GM12878 (cell line): Measurements from ENCODE around the gene SORCS1. TPM values are rescaled to one million over a fixed set of nuclear protein-coding genes. Genes with fewer than 3 reads are reported as not detected.

Source experiments
- ATAC-seq: fragments of 200-7000 bp; cut with Tn5 transposase; 3 replicates; pipeline ENCODE4 v1.9.1; 2020; ENCODE audit warnings: mild to moderate bottlenecking, moderate library complexity
- BruUV-seq: library from RNA; stranded (reverse); fragments of 400-500 nt; replicated peaks from 2 replicates; lab custom pipeline; 2021; lab: Mats Ljungman, UMichigan
- CTCF ChIA-PET: fragments of 300-600 bp; sonication (Branson Sonifier 250); formaldehyde crosslinking; extraction: SDS; loops from one replicate; lab custom pipeline; 2021; ENCODE audit warnings: inconsistent platforms; lab: Yijun Ruan, JAX
- POLR2A ChIA-PET: fragments of 350-600 bp; formaldehyde crosslinking; extraction: SDS; loops from one replicate; lab custom pipeline; 2021; ENCODE audit warnings: inconsistent platforms; lab: Charles Lee
- RAD21 ChIA-PET: fragments of 300-600 bp; sonication (Branson Sonifier 250); formaldehyde crosslinking; loops from one replicate; lab custom pipeline; 2023; ENCODE audit warnings: antibody characterized with exemption; ENCODE audit not compliant: unreplicated experiment; lab: Charles Lee
- SMC1A ChIA-PET: fragments of 300-600 bp; sonication (Branson Sonifier 250); formaldehyde crosslinking; loops from one replicate; lab custom pipeline; 2023; ENCODE audit not compliant: unreplicated experiment, uncharacterized antibody; lab: Charles Lee
- DNase-seq: peaks from one replicate; pipeline ENCODE4 v3.0.0-alpha.2; 2011; ENCODE audit warnings: low read depth, low spot score
- FAIRE-seq: peaks from 3 replicates; lab custom pipeline; 2011; peaks lifted over from hg19 to GRCh38; lab: Jason Lieb, UNC
- H2AFZ ChIP-seq: 2 replicates; pipeline ENCODE4 v1.6.0; 2011; ENCODE audit warnings: low read depth, low read length, control low read depth; ENCODE audit not compliant: control insufficient read depth
- H3K27ac ChIP-seq: 2 replicates; pipeline ENCODE4 v1.5.1; 2011; ENCODE audit warnings: control low read depth; ENCODE audit not compliant: control insufficient read depth, insufficient read depth
- H3K27me3 ChIP-seq, 2 experiments: replicated peaks in 1 of 2; 2 replicates each; pipeline versions ENCODE4 v1.6.0 to v1.6.1; 2011; ENCODE audit warnings: low read length in 1 of 2; ENCODE audit not compliant: control insufficient read depth in 2 of 2, insufficient read depth in 2 of 2
- H3K36me3 ChIP-seq, 2 experiments: 2 replicates each; pipeline ENCODE4 v1.5.1; 2011; ENCODE audit warnings: low read length in 1 of 2; ENCODE audit not compliant: control insufficient read depth in 2 of 2, insufficient read depth in 2 of 2
- H3K4me1 ChIP-seq: 2 replicates; pipeline ENCODE4 v1.6.1; 2011; ENCODE audit warnings: mild to moderate bottlenecking, low read length, moderate library complexity, mixed read lengths; ENCODE audit not compliant: control insufficient read depth, insufficient read depth
- H3K4me2 ChIP-seq: 2 replicates; pipeline ENCODE4 v1.6.0; 2011; ENCODE audit warnings: control low read depth; ENCODE audit not compliant: control insufficient read depth, insufficient read depth
- H3K4me3 ChIP-seq: fragments of 200-600 bp; sonication (generic); 2 replicates; pipeline ENCODE4 v1.5.1; 2016
- H3K79me2 ChIP-seq: 2 replicates; pipeline ENCODE4 v1.6.0; 2011; ENCODE audit warnings: low read length; ENCODE audit not compliant: control insufficient read depth, insufficient read depth
- H3K9ac ChIP-seq: 2 replicates; pipeline ENCODE4 v1.8.0; 2011; ENCODE audit warnings: low read length, control low read depth, mixed read lengths; ENCODE audit not compliant: control insufficient read depth, insufficient read depth
- H3K9me3 ChIP-seq: replicated peaks from 3 replicates; pipeline ENCODE4 v1.5.1; 2011; ENCODE audit warnings: mild to moderate bottlenecking, low read length; ENCODE audit not compliant: control insufficient read depth, insufficient read depth
- H4K20me1 ChIP-seq: 2 replicates; pipeline ENCODE4 v1.6.0; 2011; ENCODE audit not compliant: control insufficient read depth, insufficient read depth
- BMI1 ChIP-seq: fragments of 450-650 bp; IDR thresholded peaks from 2 replicates; pipeline ENCODE4 v1.6.1; 2016; ENCODE audit warnings: mild to moderate bottlenecking, moderate library complexity, borderline replicate concordance
- CTCF ChIP-seq, 3 experiments: IDR thresholded peaks in 2 of 3; conservative IDR thresholded peaks in 1 of 3; 2 replicates each; pipeline ENCODE4 v1.5.1; 2011; ENCODE audit warnings: low read depth in 3 of 3, low read length in 3 of 3, mild to moderate bottlenecking in 3 of 3, control low read depth in 2 of 3, moderate library complexity in 2 of 3, inconsistent platforms in 1 of 3, mixed read lengths in 1 of 3; ENCODE audit not compliant: control insufficient read depth in 2 of 3, insufficient read depth in 1 of 3; ENCODE audit errors: extremely low read depth in 1 of 3
- HDGF ChIP-seq: fragments of 450-650 bp; IDR thresholded peaks from 2 replicates; pipeline ENCODE4 v1.6.1; 2016; ENCODE audit warnings: antibody characterized with exemption
- RAD21 ChIP-seq: IDR thresholded peaks from 2 replicates; pipeline ENCODE4 v1.6.1; 2011; ENCODE audit warnings: mild to moderate bottlenecking, low read depth, low read length, moderate library complexity; ENCODE audit not compliant: insufficient read depth
- WGBS: methylation state at CpG from one replicate; pipeline ENCODE4 v1.1.6; 2016; ENCODE audit warnings: low lambda C conversion rate; ENCODE audit not compliant: insufficient replicate concordance, insufficient coverage; ENCODE audit errors: missing lambda C conversion rate; 5-methylcytosine and 5-hydroxymethylcytosine counted together
- in situ Hi-C: fragments of 300-500 bp; cut with MboI; formaldehyde crosslinking; loops from 9 replicates; pipeline ENCODE4 v1.14.3; 2018; ENCODE audit warnings: mixed read lengths
- intact Hi-C: fragments of 100-400 bp; cut with micrococcal nuclease; formaldehyde crosslinking; loops from one replicate; pipeline ENCODE4 v1.14.2; 2022; ENCODE audit not compliant: unreplicated experiment
- polyA plus RNA-seq, 11 experiments: library from polyadenylated mRNA; depleted of rRNA in 4 of 11; unstranded in 6 of 11; stranded (reverse) in 5 of 11; fragments of >200 nt; fragmentation: Nextera tagmentation in 4 of 11; fragmentation: Illumina TruSeq in 1 of 11; extraction: Ambion mirVana in 4 of 11; extraction: Trizol in 1 of 11; gene quantifications; 1 replicate in 1 of 11; 2 replicates in 10 of 11; pipeline versions ENCODE4 v1.2.1 to v1.2.3, GENCODE V29; 2011 to 2016; ENCODE audit warnings: inconsistent platforms in 2 of 11, missing spikeins in 2 of 11, low read depth in 1 of 11
- total RNA-seq, 4 experiments: library from RNA; depleted of rRNA in 3 of 4; stranded (reverse); fragments of >200 nt in 3 of 4; fragmentation: Illumina TruSeq in 1 of 4; extraction: Trizol in 1 of 4; gene quantifications; 2 replicates each; pipeline versions ENCODE4 v1.2.1 to v1.2.3, GENCODE V29; 2013 to 2021

The SORCS1 gene
- total and polyA plus RNA-seq, 10 of the 15 experiments (the other 5 are each of a cell fraction or from before 2014, with no cell fraction given) = 0.02 to 9.6 (median 0.06) TPM; not detected in 3

GRCh38 chr10:106609470-106610266, 554.8 kb downstream of the SORCS1 start:
- no TSS peak for BruUV-seq
- RAD21 ChIA-PET = no interaction called here
- ATAC-seq = peak; percentile 58
- Histone ChIP-seq H3K4me3 (no peak overlapping the region), H3K36me3 (no peaks in the 10 kb centered on the region), H3K4me2 (no peak overlapping the region), H3K4me1 (no peaks in the 10 kb centered on the region), H3K9me3 (no peaks in the 10 kb centered on the region), H3K9ac (no peak overlapping the region), H3K27ac (no peak overlapping the region), H4K20me1 (no peaks in the 10 kb centered on the region), H3K27me3 (no peaks in the 10 kb centered on the region), H3K79me2 (no peaks in the 10 kb centered on the region), H2AFZ (no peak overlapping the region)
- intact Hi-C loops = no loop called here
- in situ Hi-C loops = no loop called here
- TF ChIP-seq RAD21 (peak; percentile 28; the same call in 1 of the 2 replicates), CTCF (IDR thresholded peaks at IDR 0.05 in 2 of 3, conservative IDR thresholded peaks at IDR 0.05 in 1 of 3; ENCODE audit: control insufficient read depth in 2 of 3, extremely low read depth in 1 of 3, insufficient read depth in 1 of 3, low read depth in 3 of 3, low read length in 3 of 3) (0 out of 6 replicates have a peak, but pooled peaks of 2 of the 3 experiments have one; percentile 14 to 19), BMI1 (no peak), HDGF (no peak)
- POLR2A ChIA-PET = no interaction called here
- no peak for DNase-seq
- 26% methylated on average over 3 of the region's 3 CpGs for WGBS
- FAIRE-seq = no peak
- CTCF ChIA-PET = interaction anchor here (0.8 to 1.8 kb wide), 3 partner anchors 16 to 23 kb away, joined by 3 to 4 read pairs (median 4); no protein-coding TSS in a partner anchor
- SMC1A ChIA-PET = no interaction called here
